ENCODE data around the gene SV2B. TPM values are rescaled to one million over a fixed set of nuclear protein-coding genes. Genes with fewer than 3 reads are reported as not detected.

Gene SV2B
- total RNA-seq, 1 experiment from 2014 or later, result not detected

- Histone ChIP-seq H3K4me2 (ENCODE audit: low read length) (no peak overlapping the region), H3K9ac (ENCODE audit: low read length) (no peak overlapping the region), H3K27me3 (ENCODE audit: insufficient read depth, low read length) (peaks cover 44% of the 10 kb centered on the region), H3K4me3 (replicated peaks in 1 of 2; ENCODE audit: low read depth in 1 of 2, low read length in 2 of 2) (no peak overlapping the region), H4K20me1 (ENCODE audit: insufficient read depth) (no peaks in the 10 kb centered on the region), H2AFZ (ENCODE audit: low read depth, low read length, poor library complexity, severe bottlenecking) (no peak overlapping the region), H3K27ac (ENCODE audit: low read depth, low read length) (no peak overlapping the region), H3K9me3 (ENCODE audit: control insufficient read depth in 1 of 2, insufficient read depth in 1 of 2, low read depth in 1 of 2, low read length in 2 of 2) (no peaks in the 10 kb centered on the region), H3K4me1 (ENCODE audit: control insufficient read depth in 1 of 2, insufficient read depth in 2 of 2, low read length in 2 of 2) (no peaks in the 10 kb centered on the region), H3K9me2 (ENCODE audit: insufficient read depth) (no peaks in the 10 kb centered on the region), H3K36me3 (ENCODE audit: control insufficient read depth in 1 of 2, insufficient read depth in 2 of 2, low read length in 2 of 2) (no peaks in the 10 kb centered on the region), H3K79me2 (ENCODE audit: insufficient read depth, low read length) (no peaks in the 10 kb centered on the region)
- intact Hi-C loops (cut with micrococcal nuclease), result no loop called here
- no peak for ATAC-seq
- CTCF ChIA-PET, result no interaction called here
- TF ChIP-seq MAX (IDR thresholded peaks at IDR 0.05) (no peak), EZH2 (IDR thresholded peaks at IDR 0.05) (no peak), JUND (IDR thresholded peaks at IDR 0.05) (no peak), REST (IDR thresholded peaks at IDR 0.05; ENCODE audit: low read depth) (no peak), ELF1 (IDR thresholded peaks at IDR 0.05; ENCODE audit: borderline replicate concordance, low read depth) (no peak), CBX3 (IDR thresholded peaks at IDR 0.05; ENCODE audit: low read depth) (no peak), POLR2A (IDR thresholded peaks at IDR 0.05; ENCODE audit: borderline replicate concordance, extremely low read depth, insufficient read depth, insufficient read length) (no peak), CTCF (IDR thresholded peaks at IDR 0.05 in 2 of 3, conservative IDR thresholded peaks at IDR 0.05 in 1 of 3; ENCODE audit: borderline replicate concordance in 1 of 3, insufficient read depth in 1 of 3, low read depth in 2 of 3, low read length in 2 of 3) (no peak), POLR2AphosphoS5 (IDR thresholded peaks at IDR 0.05; ENCODE audit: low read depth, low read length) (no peak), ZBTB33 (IDR thresholded peaks at IDR 0.05; ENCODE audit: extremely low read depth, insufficient replicate concordance, low read length) (no peak), EZH2phosphoT487 (IDR thresholded peaks at IDR 0.05; ENCODE audit: borderline replicate concordance) (no peak), EGR1 (IDR thresholded peaks at IDR 0.05; ENCODE audit: low read depth) (no peak), RAD21 (IDR thresholded peaks at IDR 0.05; ENCODE audit: low read depth) (no peak)
- RAD21 ChIA-PET (ENCODE audit: low non-redundant PET in 1 of 2, low total read pairs in 2 of 2, uncharacterized antibody in 2 of 2, unreplicated experiment in 2 of 2), result no interaction called here
- POLR2A ChIA-PET, result no interaction called here
- no peak for DNase-seq (ENCODE audit: low read depth, low spot score)
- no TSS peak for BruUV-seq (replicated peaks)
These were observed 96.7 kb downstream of the SV2B start for GRCh38 chr15:91196768-91197167.
